HG03571 (cell line): ENCODE measurements around the gene ZNF557.

ENCODE experiments used
- ATAC-seq: cut with Tn5 transposase; IDR thresholded peaks from one replicate; pipeline ENCODE4 v1.9.1; 2021; ENCODE audit not compliant: unreplicated experiment

ZNF557 gene

GRCh38 chr19:7124782-7125181, 55.3 kb downstream of the ZNF557 start:
- ATAC-seq, result no peak

- ATAC-seq, result no peak
These were observed 55.7 kb downstream of the ZNF557 start for GRCh38 chr19:7125221-7125620.

- ATAC-seq, result no peak
These were observed 56.6 kb downstream of the ZNF557 start for GRCh38 chr19:7126132-7126531.

- ATAC-seq, result no peak
These were observed 60.5 kb downstream of the ZNF557 start for GRCh38 chr19:7130043-7130442.

- no peak for ATAC-seq
These were observed 62.6 kb downstream of the ZNF557 start for GRCh38 chr19:7132054-7132453.

- no peak for ATAC-seq
These were observed 67.6 kb downstream of the ZNF557 start for GRCh38 chr19:7137120-7137519.
